GM15510 (cell line): ENCODE results near the gene STPG3.

Experiments
- POLR2A ChIP-seq: IDR thresholded peaks from 3 replicates; pipeline ENCODE4 v1.6.1; 2011; ENCODE audit warnings: borderline replicate concordance; ENCODE audit not compliant: insufficient read length; ENCODE audit errors: extremely low read depth

STPG3 gene

DNA sequence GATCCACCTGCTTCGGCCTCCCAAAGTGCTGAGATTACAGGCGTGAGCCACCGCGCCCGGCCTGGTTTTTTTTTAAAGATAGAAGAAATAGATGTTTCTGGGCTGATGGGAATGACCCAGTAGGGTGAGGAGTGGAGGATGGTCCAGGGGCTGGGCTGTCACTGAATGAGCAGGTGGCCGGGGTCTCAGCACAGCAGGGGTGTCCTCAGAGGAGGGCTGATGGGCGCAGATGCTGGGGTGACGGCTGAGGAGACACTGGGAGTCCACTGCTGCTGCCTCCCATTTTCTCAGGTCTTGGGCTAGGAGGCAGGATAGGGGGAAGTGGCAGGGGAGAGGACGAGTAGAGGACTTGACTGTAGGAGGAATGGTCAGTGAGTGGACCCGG is 24.1 kb downstream of the STPG3 start:
- no peak for TF ChIP-seq POLR2A

DNA sequence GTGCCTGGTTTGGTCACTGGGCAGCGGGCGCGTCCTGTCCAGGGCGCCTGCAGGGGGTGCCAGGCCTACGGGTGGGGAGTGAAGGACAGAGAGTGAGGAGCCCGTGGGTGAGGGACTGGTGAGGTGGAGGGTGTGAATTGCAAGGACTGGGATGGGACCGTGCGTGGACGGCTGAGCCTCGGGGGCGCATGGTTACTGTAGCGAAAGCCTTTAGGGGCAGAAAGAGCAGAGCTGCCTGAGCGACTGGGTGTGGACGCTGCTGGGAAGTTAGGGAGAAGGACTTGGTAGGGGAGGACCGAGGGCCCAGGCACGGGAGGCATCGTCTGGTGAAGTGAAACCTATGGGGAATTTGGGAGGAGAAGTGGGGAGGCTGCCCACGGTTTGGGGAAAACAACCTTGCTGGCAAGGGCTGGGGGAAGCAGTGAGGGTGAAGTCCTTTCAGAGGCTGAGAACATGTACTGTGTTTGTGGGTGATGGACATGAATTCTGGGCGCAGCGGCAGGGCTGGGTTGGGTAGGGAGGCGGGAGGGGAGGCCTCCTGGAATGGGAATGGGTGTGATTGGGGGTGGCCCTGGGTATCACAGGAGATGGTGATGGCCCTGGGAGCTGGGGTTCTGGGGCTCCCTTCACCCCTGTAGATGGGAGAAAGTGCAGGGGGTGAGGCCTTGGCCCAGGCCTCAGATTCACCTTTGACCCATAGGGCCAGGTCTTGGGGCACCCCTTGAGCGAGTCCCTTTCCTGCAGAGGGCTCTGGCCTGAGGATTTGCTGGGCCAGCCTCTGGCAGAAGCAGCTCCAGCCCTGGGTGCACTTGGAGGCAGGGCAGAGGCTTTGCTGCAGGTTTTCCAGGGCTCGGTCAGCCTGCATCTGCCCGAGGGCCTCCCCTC is 24.7 kb downstream of the STPG3 start:
- TF ChIP-seq POLR2A: no peak

DNA sequence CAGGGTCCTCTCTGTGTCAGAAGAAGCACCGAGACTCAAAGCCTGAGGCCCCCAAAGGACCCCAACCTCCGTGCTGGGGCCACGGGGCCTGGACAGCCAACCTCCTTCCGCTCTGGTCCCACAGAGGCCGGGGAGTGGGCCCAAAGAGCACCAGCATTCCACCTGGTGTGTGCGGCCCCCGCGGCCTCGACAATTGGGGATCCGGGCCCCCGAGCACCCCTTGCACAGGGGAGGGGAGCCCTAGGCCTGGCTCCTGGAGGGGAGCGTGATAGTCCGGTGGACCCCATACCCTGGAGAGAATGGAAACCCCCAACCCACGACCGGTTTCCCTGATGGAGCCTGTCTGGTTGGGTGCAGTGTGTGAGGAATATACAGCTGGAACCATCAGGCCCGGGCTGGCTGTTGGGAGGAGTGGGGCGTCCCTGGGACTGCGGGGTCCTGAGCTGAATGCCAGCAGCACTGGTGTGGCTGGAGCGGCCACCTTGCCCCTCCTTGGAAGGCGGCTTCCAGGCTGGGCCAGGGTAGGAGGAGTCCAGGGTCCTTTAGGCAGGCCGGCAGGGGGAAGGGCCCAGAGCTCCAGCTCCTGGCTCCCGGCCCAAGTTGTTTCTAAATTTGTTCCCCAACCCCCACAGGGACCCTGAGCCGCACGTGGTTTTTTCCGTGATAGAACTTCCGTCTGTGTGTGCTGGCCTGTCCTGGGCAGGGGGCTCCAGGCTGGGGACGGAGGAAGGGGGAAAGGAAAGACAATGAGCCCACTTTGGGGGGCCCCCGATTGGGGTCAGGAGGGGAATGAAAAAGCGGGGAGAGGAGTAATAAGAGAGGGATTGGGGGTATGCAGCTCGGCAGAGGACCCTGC is 25.6 kb downstream of the STPG3 start:
- no peak for TF ChIP-seq POLR2A

DNA sequence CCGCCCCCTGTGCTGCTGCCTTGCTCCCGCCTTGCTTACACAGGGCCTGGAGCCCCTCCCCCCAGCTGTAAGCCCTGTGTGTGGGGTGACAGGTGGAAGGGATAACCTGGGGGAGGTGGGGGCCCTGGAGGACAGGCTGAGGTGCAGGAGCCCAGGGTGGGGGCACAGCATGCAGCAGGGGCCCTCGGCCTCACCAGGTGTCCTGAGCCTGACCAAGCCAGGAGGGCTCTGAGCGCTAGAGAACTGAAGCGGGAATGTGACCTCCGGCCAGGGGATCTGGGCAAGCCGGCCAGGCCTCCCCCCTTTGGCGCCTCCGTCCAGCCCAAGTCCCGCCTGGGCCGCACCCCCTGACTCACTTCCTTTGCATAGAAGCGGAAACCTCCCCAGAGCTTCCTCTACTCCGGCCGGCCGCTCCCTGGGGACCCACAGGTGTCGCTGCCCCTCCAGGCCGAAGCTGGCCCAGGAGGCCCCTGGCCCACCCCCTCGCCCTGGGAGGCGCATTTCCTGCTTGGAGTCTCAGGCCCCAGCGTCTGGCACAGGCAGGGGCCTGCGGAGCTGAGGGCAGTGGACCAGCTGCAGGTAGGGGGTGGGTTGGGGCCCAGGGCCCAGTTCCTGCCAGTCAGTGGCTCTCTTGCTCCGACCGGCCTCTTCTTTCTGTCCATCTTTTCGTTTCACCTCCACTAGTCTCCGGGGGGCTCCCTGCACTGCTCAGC is 26.4 kb downstream of the STPG3 start, which contains the start of gene TOR4A:
TSS of gene TOR4A (plus strand) at position 398 of the 713 bp plus-strand sequence. CDS start 964 bp downstream, outside the sequence.
- peak; percentile 72 for TF ChIP-seq POLR2A

DNA sequence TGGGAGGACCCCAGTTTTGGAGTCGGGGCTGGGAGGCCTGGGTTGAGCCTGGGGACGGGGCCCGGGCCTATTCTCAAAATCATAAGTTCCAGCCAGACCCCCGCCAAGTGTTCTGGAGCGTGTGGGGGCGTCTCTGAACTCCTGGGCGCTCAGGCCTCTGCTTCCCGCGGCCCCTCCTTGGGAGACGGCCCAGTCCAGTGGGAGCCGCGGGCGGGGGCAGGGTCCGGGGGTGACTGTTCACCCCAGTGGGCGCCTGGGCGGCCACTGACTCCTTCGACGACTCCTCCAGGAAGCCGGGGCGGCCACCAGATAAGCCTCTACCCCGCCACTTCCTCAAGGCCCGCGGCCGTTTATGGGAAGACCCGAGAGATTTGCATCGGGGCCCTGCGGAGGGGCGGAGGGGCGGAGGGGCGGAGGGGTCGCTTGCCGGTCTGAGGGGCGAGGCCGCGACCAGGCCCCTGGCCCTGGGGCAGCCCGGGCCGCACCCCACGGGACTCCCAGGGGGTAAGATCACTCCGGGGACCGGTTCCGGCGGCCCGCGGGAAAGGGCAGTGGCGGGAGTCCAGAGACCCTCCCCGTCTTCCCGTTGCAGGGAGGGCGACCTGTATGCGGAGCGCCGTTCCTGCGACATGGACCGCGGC is 27.1 kb downstream of the STPG3 start:
- no peak for TF ChIP-seq POLR2A

DNA sequence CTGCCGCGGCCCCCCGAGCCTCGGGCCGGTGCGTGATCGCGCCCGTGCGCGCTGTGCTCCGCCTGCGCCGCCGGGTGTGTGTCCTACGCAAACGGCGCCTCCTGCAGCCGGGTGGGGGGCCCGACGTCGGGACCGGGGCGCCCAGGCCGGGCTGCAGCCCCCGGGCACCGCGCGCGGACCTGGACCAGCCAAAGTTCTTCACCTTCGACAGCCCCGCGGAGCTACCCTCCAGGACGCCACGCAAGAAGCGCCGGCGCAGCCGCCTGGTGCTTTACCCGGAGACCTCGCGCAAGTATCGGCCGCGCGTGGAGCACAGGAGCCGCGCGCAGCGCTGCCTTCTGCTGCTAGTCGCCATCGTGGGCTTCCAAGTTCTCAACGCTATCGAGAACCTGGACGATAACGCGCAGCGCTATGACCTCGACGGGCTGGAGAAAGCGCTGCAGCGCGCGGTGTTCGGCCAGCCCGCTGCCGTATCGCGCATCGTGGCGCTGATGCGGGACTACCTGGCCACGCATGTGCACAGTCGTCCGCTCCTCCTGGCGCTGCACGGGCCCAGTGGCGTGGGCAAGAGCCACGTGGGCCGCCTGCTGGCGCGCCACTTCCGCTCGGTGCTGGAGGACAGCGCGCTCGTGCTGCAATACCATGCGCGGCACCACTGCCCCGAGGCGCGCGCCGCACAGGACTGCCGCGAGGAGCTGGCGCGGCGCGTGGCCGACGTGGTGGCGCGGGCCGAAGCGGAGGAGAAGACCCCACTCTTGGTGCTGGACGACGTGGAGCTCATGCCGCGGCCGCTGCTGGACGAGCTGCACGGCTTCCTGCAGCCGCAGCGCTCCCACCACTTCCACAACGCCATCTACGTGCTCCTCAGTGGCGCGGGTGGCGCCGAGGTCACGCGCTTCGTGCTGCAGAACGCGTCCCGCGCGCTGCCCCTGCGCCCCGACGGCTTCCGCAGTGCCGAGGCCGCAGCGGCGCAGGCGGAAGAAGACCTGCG is 27.9 kb downstream of the STPG3 start:
- TF ChIP-seq POLR2A: no peak

DNA sequence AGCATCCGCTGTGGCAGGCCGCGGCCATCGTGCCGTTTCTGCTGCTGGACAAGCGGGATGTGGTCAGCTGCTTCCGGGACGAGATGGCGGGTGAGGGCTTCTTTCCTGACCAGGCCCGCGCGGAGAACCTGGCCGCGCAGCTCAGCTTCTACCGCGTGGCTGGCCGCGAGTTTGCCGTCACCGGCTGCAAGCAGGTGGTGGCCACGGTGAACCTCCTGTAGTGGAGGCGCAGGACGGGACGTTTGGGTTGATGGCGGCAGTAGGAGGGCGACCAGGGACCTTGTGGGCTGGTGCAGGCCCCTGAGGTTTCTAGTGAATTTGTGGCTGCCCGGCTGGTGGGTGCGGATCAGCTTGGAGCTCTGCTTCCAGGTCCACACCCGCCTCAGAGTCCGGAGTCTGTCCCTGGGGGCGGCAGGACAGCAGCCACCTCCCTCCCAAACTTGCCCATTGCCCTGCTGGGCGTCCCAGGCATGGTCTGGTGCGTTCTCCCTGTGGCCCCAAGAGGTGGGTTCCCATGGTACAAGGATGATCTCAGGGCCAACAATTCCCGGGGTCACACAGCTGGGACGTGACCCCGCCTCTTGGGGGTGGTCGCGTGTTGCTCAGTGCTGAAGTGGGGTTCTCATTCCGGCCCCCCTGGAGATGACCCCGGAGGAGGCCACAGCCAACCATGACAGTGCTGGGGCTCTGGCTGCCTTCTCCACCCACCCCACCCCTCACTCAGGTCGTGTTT is 28.8 kb downstream of the STPG3 start:
- TF ChIP-seq POLR2A: no peak

DNA sequence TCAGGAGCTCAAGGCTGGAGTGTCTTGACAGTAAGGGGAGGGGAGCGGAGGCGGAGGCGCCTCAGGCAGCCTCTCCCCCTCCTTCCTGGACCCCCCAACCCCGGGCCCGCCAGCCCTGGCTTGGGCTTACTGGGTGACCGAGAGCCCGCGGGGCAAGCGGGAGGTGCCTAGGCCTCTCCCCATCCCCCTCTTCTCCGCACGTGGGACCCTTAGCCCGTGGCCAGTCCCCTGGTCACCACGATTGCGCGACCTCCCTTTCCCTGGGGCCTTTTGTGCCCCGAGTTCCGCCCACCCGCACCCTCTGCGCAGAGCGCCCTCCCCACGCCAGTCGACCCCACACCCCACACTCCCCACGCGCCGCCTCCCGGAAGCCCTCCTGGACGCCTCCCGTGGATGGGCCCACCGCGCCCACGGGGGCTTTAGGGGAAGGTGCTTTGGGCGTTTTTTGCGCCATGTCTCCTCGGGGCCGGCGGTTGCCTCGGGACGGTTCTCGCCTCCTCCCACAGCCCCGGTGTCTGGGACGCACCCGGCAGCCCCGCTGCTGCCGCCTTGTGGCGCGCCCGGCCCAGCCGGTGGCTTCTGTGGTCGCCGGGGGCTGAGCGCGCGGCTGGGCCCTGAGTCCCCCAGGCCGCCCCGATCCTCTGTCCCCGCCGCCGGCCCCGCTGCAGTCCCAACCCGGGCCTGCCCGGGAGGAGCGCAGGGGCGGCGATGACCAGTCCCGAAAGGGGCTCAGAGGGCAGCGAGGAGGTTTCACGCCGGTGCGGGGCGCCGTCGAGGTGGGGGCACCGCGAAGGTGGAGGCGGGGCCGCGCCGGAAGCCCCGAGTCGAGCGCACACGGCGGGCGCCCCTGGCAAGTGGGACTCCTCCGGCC is 29.6 kb downstream of the STPG3 start:
- no peak for TF ChIP-seq POLR2A

DNA sequence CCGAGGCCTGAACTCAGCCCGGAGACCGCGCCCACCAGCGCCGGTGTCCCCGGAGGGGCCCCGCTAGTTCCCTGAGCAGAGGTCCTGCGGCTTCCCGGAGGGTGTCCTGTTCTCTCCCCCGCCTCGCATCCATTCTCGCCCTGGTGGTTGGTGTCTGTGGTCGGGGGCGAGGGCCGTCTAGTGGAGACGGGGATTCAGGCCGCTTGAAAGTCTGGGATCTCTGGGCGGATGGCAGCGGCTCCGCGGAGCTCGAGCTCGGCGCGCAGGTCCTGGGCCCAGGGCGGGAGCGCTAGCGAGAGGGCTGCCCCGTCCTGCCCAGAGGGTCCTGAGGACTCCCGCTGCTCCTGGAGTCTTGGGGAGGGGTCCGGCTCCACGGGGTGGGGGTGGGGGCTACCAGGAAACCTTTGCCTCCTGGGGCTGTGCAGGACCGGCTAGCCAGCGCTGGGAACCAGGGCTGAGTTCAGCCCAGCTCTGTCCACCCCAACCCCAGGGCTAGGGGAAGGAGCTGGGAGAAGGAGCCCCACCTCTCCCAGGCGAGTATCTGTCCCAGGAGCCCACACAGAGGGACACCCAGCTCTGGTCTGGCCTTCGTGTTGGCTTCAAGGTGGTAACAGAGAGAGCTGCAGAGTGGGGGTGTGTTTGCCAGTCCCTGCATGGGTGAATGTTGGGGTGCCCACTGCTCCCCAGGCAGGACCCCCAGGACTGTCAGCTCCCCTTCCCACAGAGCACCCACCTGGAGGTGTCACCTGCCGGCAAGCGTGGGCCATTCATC is 30.4 kb downstream of the STPG3 start:
- TF ChIP-seq POLR2A: no peak

DNA sequence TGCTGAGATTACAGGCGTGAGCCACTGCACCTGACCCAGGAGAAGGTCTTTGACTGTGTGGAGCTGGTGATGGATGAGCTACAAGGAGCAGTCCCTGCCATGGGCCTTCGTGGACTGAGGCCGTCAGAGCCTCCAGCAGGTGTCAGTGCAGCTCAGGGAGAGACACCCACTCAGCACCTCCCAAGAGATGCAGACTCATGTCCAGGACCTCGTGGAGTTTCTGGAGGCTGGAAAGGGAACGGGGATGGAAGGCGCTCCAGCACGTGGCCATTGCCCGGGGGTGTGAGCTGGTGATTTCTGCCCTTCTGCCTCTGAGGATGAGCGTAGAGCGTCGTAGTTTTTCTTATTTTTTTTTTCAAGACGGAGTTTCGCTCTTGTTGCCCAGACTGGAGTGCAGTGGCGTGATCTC is 35.9 kb downstream of the STPG3 start:
- no peak for TF ChIP-seq POLR2A

DNA sequence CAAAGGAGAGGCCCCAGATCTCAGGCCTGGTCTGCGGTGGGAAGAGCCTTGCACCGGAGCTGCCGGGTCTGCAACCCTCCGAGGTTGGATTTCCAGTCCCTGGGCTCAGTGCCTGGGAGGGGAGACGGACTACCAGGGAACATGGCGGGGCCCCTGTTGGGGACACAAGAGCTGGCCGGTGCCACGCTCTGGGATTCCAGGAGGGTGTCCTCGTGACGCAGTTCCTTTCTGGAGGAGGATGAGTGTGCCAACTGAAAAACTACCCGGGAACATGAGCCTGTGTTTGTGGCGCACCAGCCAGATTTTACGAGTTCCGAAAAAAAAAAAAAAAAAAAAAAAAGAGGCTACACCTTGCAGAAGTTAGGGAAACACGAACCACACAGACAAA is 42.0 kb downstream of the STPG3 start:
- TF ChIP-seq POLR2A: no peak

DNA sequence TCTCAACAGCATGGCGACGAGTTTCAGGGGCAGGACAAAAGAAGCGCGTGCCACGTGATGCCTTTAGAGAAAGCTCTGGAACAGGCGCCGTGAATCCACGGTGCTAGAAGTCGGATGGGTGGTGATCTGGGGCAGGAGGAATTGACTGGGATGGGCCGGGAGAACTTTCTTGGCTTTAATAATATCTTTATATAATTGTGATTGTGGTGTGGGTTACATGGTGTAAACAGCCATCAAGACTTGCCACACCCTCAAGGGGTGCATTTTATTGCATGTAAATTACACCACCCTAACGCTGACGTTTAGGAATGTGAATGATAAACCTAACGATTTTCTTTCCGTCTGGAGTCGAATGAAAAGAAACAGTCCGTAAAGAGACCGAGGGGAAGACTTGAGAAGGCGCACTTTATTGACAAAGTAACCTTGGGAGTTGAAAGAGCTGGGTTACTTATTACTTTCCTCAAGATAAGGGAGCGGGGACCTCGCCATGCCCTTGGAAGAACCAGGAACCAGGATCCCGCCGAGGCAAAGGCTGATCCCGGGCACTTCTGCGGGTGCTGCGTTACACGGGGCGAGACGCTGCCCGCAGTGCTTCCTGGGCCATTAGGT is 42.5 kb downstream of the STPG3 start:
- TF ChIP-seq POLR2A: no peak
